Ovary (tissue), 9 donors: ENCODE measurements around the gene COPZ2. TPM values are rescaled to one million over a fixed set of nuclear protein-coding genes. Genes with fewer than 3 reads are reported as not detected.
"Not testable (repeated sequence)": the region's sequence is repeated elsewhere in the genome, so short reads cannot be mapped to it uniquely, and the experiment has no call there.

Source experiments
- DNase-seq, 5 donors: peaks; one replicate each; pipeline ENCODE4 v3.0.0-alpha.2; 2019 to 2020
- H3K27ac ChIP-seq, 2 donors: fragments of 200-600 bp; one replicate each; pipeline versions ENCODE4 v1.5.1 to v1.8.0; 2019 to 2022
- H3K27me3 ChIP-seq: fragments of 200-600 bp; one replicate; pipeline ENCODE4 v1.8.0; 2022
- H3K36me3 ChIP-seq: fragments of 200-600 bp; sonication (generic); one replicate; pipeline ENCODE4 v1.5.1; 2019
- H3K4me1 ChIP-seq: one replicate; pipeline ENCODE4 v1.8.1; 2013; ENCODE audit warnings: mild to moderate bottlenecking, moderate library complexity; ENCODE audit not compliant: insufficient read depth
- H3K4me3 ChIP-seq: fragments of 200-600 bp; sonication (generic); one replicate; pipeline ENCODE4 v1.5.1; 2017
- H3K9me3 ChIP-seq, 2 donors: fragments of 200-600 bp in 1 of 2; sonication (generic) in 1 of 2; one replicate each; pipeline versions ENCODE4 v1.5.1 to v1.8.1; 2013 to 2019; ENCODE audit warnings: mild to moderate bottlenecking in 1 of 2, moderate library complexity in 1 of 2
- CTCF ChIP-seq, 3 donors: fragments of 450-650 bp in 2 of 3; fragments of 200-600 bp in 1 of 3; IDR thresholded peaks; one replicate each; pipeline versions ENCODE4 v1.5.1 to v1.8.0; 2016 to 2022; ENCODE audit warnings: antibody characterized with exemption in 3 of 3, mild to moderate bottlenecking in 1 of 3
- EP300 ChIP-seq: sonication (generic); formaldehyde crosslinking; IDR thresholded peaks from one replicate; pipeline ENCODE4 v1.6.1; 2017; ENCODE audit warnings: antibody characterized with exemption
- POLR2A ChIP-seq: fragments of 450-650 bp; IDR thresholded peaks from one replicate; pipeline ENCODE4 v1.6.1; 2017; ENCODE audit warnings: antibody characterized with exemption, mild to moderate bottlenecking, moderate library complexity
- WGBS, 3 donors: extraction: QIAGEN DNeasy Blood & Tissue Kit in 1 of 3; methylation state at CpG; one replicate each; pipeline versions ENCODE4 v1.1.5 to v1.1.7; 2013 to 2017; 5-methylcytosine and 5-hydroxymethylcytosine counted together
- intact Hi-C, 4 donors: fragments of 100-400 bp; cut with DNase I; formaldehyde crosslinking; loops; one replicate each; pipeline versions ENCODE4 v1.11.0 to v1.15.1; 2022 to 2023
- polyA plus RNA-seq, 2 donors: library from polyadenylated mRNA; stranded (reverse); fragments of 200-250 nt in 1 of 2; fragments of 350-450 nt in 1 of 2; fragmentation: Illumina TruSeq in 1 of 2; extraction: RNeasy Lipid Tissue Mini Kit (QIAGEN cat#74804) in 1 of 2; gene quantifications; one replicate each; pipeline ENCODE4 v1.2.3, GENCODE V29; 2013 to 2014
- total RNA-seq, 7 donors: library from RNA; depleted of rRNA in 2 of 7; stranded (reverse); fragments of >200 nt in 2 of 7; fragmentation: NEBNext Ultra II Directional in 3 of 7; extraction: Animal tissue kit (Norgen Biotek cat#: 25700) in 3 of 7; gene quantifications; one replicate each; pipeline versions ENCODE4 v1.1.0 to v1.2.4, GENCODE V29; 2016 to 2023
- donor health status: DM: no; HTN: no; CAD: no; lungs with moderate emphysema.
- donor health status: DM: no; HTN: no; CAD: no.
- donor health status: Bipolar disorder and iron deficiency.
- donor health status: DM: yes; HTN: yes; CAD: no.
- donor health status: DM: no; HTN: no; CAD: no.
- donor health status: DM: yes; HTN: yes; CAD: no.

The COPZ2 gene
- total and polyA plus RNA-seq, 9 donors = 1.7 to 58.1 (median 12.1) TPM

GRCh38 chr17:48003417-48004151 is 34.0 kb downstream of the COPZ2 start:
- intact Hi-C loops = no loop called here
- TF ChIP-seq EP300 = no peak
- TF ChIP-seq POLR2A = no peak
- no peak for TF ChIP-seq CTCF (IDR thresholded peaks at IDR 0.05)
- H3K27ac ChIP-seq = no peak overlapping the region
- H3K4me1 ChIP-seq = no peaks in the 10 kb centered on the region
- H3K9me3 ChIP-seq = no peaks in the 10 kb centered on the region
- H3K36me3 ChIP-seq = no peaks in the 10 kb centered on the region
- 73 to 83% (median 73%) methylated on average over 17 of the region's 17 CpGs for WGBS, 3 donors
- DNase-seq = no peak
- H3K4me3 ChIP-seq = no peak overlapping the region
- H3K27me3 ChIP-seq = no peaks in the 10 kb centered on the region

GRCh38 chr17:48002916-48003416 is 34.6 kb downstream of the COPZ2 start:
- H3K4me1 ChIP-seq = no peaks in the 10 kb centered on the region
- WGBS, 3 donors = 60 to 63% (median 62%) methylated on average over 7 of the region's 7 CpGs
- no peaks in the 10 kb centered on the region for H3K36me3 ChIP-seq
- no peak for DNase-seq
- no peaks in the 10 kb centered on the region for H3K27me3 ChIP-seq
- no peak overlapping the region for H3K27ac ChIP-seq
- H3K4me3 ChIP-seq = no peak overlapping the region
- intact Hi-C loops = no loop called here
- no peaks in the 10 kb centered on the region for H3K9me3 ChIP-seq
- TF ChIP-seq POLR2A (no peak), EP300 (no peak), CTCF (IDR thresholded peaks at IDR 0.05) (no peak)

- H3K4me3 ChIP-seq = no peak overlapping the region
- 62 to 73% (median 62%) methylated on average over 4 of the region's 4 CpGs for WGBS, 3 donors
- H3K4me1 ChIP-seq = no peaks in the 10 kb centered on the region
- intact Hi-C loops = no loop called here
- H3K27ac ChIP-seq = no peak overlapping the region
- no peak for DNase-seq
- TF ChIP-seq EP300 = no peak
- TF ChIP-seq CTCF (IDR thresholded peaks at IDR 0.05) = no peak
- no peak for TF ChIP-seq POLR2A
- H3K36me3 ChIP-seq = no peaks in the 10 kb centered on the region
- no peaks in the 10 kb centered on the region for H3K27me3 ChIP-seq
- H3K9me3 ChIP-seq = no peaks in the 10 kb centered on the region
Observed at GRCh38 chr17:48002266-48002915, 35.2 kb downstream of the COPZ2 start.

- H3K27ac ChIP-seq, DNase-seq, intact Hi-C loops, H3K9me3 ChIP-seq, H3K4me3 ChIP-seq, H3K4me1 ChIP-seq, H3K27me3 ChIP-seq, H3K36me3 ChIP-seq: not testable (repeated sequence)
- WGBS, 3 donors = 93 to 95% (median 93%) methylated on average over 5 of the region's 5 CpGs
Observed at GRCh38 chr17:48001657-48002056, 35.9 kb downstream of the COPZ2 start.

GRCh38 chr17:48001197-48001596 is 36.4 kb downstream of the COPZ2 start:
- H3K27ac ChIP-seq = no peak overlapping the region
- H3K27me3 ChIP-seq = no peaks in the 10 kb centered on the region
- DNase-seq = no peak
- intact Hi-C loops = no loop called here
- 31 to 43% (median 40%) methylated on average over 1 of the region's 1 CpG for WGBS, 3 donors
- H3K36me3 ChIP-seq = no peaks in the 10 kb centered on the region
- no peaks in the 10 kb centered on the region for H3K4me1 ChIP-seq
- TF ChIP-seq EP300 (no peak), CTCF (IDR thresholded peaks at IDR 0.05) (no peak), POLR2A (no peak)
- H3K4me3 ChIP-seq = no peak overlapping the region
- no peaks in the 10 kb centered on the region for H3K9me3 ChIP-seq
